Measurements from ENCODE around the gene TFPT.
A peak's percentile ranks its signal among the peaks of the same experiment; 100 is the strongest.

The TFPT gene

GRCh38 chr19:54160854-54161253 is 45.4 kb upstream of the TFPT start:
- CTCF ChIA-PET = no interaction called here
- TF ChIP-seq FOXA1 (IDR thresholded peaks at IDR 0.05) (no peak), ARNT (IDR thresholded peaks at IDR 0.05) (no peak), NFRKB (IDR thresholded peaks at IDR 0.05) (no peak), FOXK2 (IDR thresholded peaks at IDR 0.05) (no peak), BHLHE40 (IDR thresholded peaks at IDR 0.05; ENCODE audit: borderline replicate concordance) (no peak), L3MBTL2 (conservative IDR thresholded peaks at IDR 0.05) (no peak), PKNOX1 (IDR thresholded peaks at IDR 0.05) (no peak), SUZ12 (IDR thresholded peaks at IDR 0.05) (no peak), ELF4 (IDR thresholded peaks at IDR 0.05) (no peak), FOXM1 (IDR thresholded peaks at IDR 0.05; ENCODE audit: borderline replicate concordance) (no peak), SP1 (IDR thresholded peaks at IDR 0.05) (no peak), TARDBP (IDR thresholded peaks at IDR 0.05) (no peak), HDGF (IDR thresholded peaks at IDR 0.05; ENCODE audit: borderline replicate concordance) (no peak), LEF1 (IDR thresholded peaks at IDR 0.05; ENCODE audit: borderline replicate concordance) (no peak), CTBP1 (IDR thresholded peaks at IDR 0.05; ENCODE audit: borderline replicate concordance) (no peak), ZNF384 (IDR thresholded peaks at IDR 0.05) (no peak)
- no peak for DNase-seq (ENCODE audit: extremely low spot score)
- POLR2A ChIA-PET = interaction anchor here (0.8 to 2.3 kb wide), 5 partner anchors 10 to 49 kb away, joined by 3 to 13 read pairs (median 4); partner anchors contain the start of genes CNOT3 and TSEN34

GRCh38 chr19:54160182-54160811 is 44.8 kb upstream of the TFPT start:
- CTCF ChIA-PET = no interaction called here
- DNase-seq (ENCODE audit: extremely low spot score) = no peak

GRCh38 chr19:54159352-54160181 is 44.1 kb upstream of the TFPT start, which contains the start of gene LENG1:
TSS of gene LENG1 (minus strand) at chr19:54159721. CDS start at chr19:54159695, 26 bp downstream.
- no peak for TF ChIP-seq NFRKB (IDR thresholded peaks at IDR 0.05)
- no peak for TF ChIP-seq FOXK2 (IDR thresholded peaks at IDR 0.05)
- TF ChIP-seq L3MBTL2 (conservative IDR thresholded peaks at IDR 0.05) = peak; percentile 95
- peak; percentile 86 for TF ChIP-seq ELF4 (IDR thresholded peaks at IDR 0.05)
- no peak for TF ChIP-seq ARNT (IDR thresholded peaks at IDR 0.05)
- TF ChIP-seq LEF1 (IDR thresholded peaks at IDR 0.05; ENCODE audit: borderline replicate concordance) = no peak
- TF ChIP-seq ZNF384 (IDR thresholded peaks at IDR 0.05) = no peak
- no peak for TF ChIP-seq SP1 (IDR thresholded peaks at IDR 0.05)
- no peak for TF ChIP-seq SUZ12 (IDR thresholded peaks at IDR 0.05)
- no peak for TF ChIP-seq FOXM1 (IDR thresholded peaks at IDR 0.05; ENCODE audit: borderline replicate concordance)
- peak; percentile 98 for TF ChIP-seq PKNOX1 (IDR thresholded peaks at IDR 0.05)
- TF ChIP-seq BHLHE40 (IDR thresholded peaks at IDR 0.05; ENCODE audit: borderline replicate concordance) = no peak
- no peak; the same call in 1 of the 2 replicates for TF ChIP-seq HDGF (IDR thresholded peaks at IDR 0.05; ENCODE audit: borderline replicate concordance)
- no peak for TF ChIP-seq FOXA1 (IDR thresholded peaks at IDR 0.05)
- no peak for TF ChIP-seq CTBP1 (IDR thresholded peaks at IDR 0.05; ENCODE audit: borderline replicate concordance)
- no peak for TF ChIP-seq TARDBP (IDR thresholded peaks at IDR 0.05)
- POLR2A ChIA-PET = interaction anchor here (0.5 to 2.3 kb wide), 10 partner anchors 9 to 56 kb away, joined by 3 to 13 read pairs (median 4); partner anchors contain the start of genes CNOT3, PRPF31, RPS9 and TFPT
- CTCF ChIA-PET = no interaction called here
- DNase-seq (ENCODE audit: extremely low spot score) = peak; percentile 92

More at GRCh38 chr19:54160182-54160811, 44.8 kb upstream of the TFPT start:
- POLR2A ChIA-PET = interaction anchor here (0.5 to 2.3 kb wide), 7 partner anchors 10 to 55 kb away, joined by 3 to 13 read pairs (median 4); partner anchors contain the start of genes CNOT3 and TSEN34
- TF ChIP-seq FOXA1 (IDR thresholded peaks at IDR 0.05) (no peak), ARNT (IDR thresholded peaks at IDR 0.05) (no peak), SUZ12 (IDR thresholded peaks at IDR 0.05) (no peak), PKNOX1 (IDR thresholded peaks at IDR 0.05) (no peak), ELF4 (IDR thresholded peaks at IDR 0.05) (no peak), FOXM1 (IDR thresholded peaks at IDR 0.05; ENCODE audit: borderline replicate concordance) (no peak), CTBP1 (IDR thresholded peaks at IDR 0.05; ENCODE audit: borderline replicate concordance) (no peak)

- CTCF ChIA-PET = no interaction called here
- TF ChIP-seq SP1 (IDR thresholded peaks at IDR 0.05) = no peak
- no peak for TF ChIP-seq PKNOX1 (IDR thresholded peaks at IDR 0.05)
- no peak for TF ChIP-seq CTBP1 (IDR thresholded peaks at IDR 0.05; ENCODE audit: borderline replicate concordance)
- no peak for TF ChIP-seq HDGF (IDR thresholded peaks at IDR 0.05; ENCODE audit: borderline replicate concordance)
- TF ChIP-seq SUZ12 (IDR thresholded peaks at IDR 0.05) = no peak
- no peak for TF ChIP-seq LEF1 (IDR thresholded peaks at IDR 0.05; ENCODE audit: borderline replicate concordance)
- TF ChIP-seq ZNF384 (IDR thresholded peaks at IDR 0.05) = no peak
- no peak for TF ChIP-seq FOXA1 (IDR thresholded peaks at IDR 0.05)
- no peak for TF ChIP-seq FOXM1 (IDR thresholded peaks at IDR 0.05; ENCODE audit: borderline replicate concordance)
- no peak for TF ChIP-seq ELF4 (IDR thresholded peaks at IDR 0.05)
- TF ChIP-seq BHLHE40 (IDR thresholded peaks at IDR 0.05; ENCODE audit: borderline replicate concordance) = no peak
- no peak for TF ChIP-seq TARDBP (IDR thresholded peaks at IDR 0.05)
- TF ChIP-seq NFRKB (IDR thresholded peaks at IDR 0.05) = no peak
- TF ChIP-seq ARNT (IDR thresholded peaks at IDR 0.05) = no peak
- no peak for TF ChIP-seq L3MBTL2 (conservative IDR thresholded peaks at IDR 0.05)
- TF ChIP-seq FOXK2 (IDR thresholded peaks at IDR 0.05) = no peak
- no peak for DNase-seq (ENCODE audit: extremely low spot score)
- POLR2A ChIA-PET = interaction anchor here (0.8 to 2.3 kb wide), 7 partner anchors 8 to 44 kb away, joined by 3 to 13 read pairs (median 4); partner anchors contain the start of genes CNOT3, PRPF31, RPS9 and TFPT
Observed at GRCh38 chr19:54158812-54159351, 43.4 kb upstream of the TFPT start.
